D721Med (cell line): ENCODE data around the gene HIVEP1.

ENCODE experiments used
- DNase-seq: peaks from one replicate; pipeline ENCODE4 v3.0.0; 2011; ENCODE audit warnings: low spot score; ENCODE audit not compliant: insufficient read length
- FAIRE-seq: peaks from 2 replicates; lab custom pipeline; 2011; peaks lifted over from hg19 to GRCh38; lab: Jason Lieb, UNC
- CTCF ChIP-seq: IDR thresholded peaks from 2 replicates; pipeline ENCODE4 v1.5.1; 2012; ENCODE audit warnings: mild to moderate bottlenecking, control low read depth; ENCODE audit not compliant: insufficient read depth; ENCODE audit errors: missing control alignments

Gene HIVEP1

GRCh38 chr6:12069891-12070529, 57.9 kb downstream of the HIVEP1 start:
- FAIRE-seq = no peak
- no peak for TF ChIP-seq CTCF
- no peak for DNase-seq

GRCh38 chr6:12071064-12071615, 59.0 kb downstream of the HIVEP1 start:
- no peak for DNase-seq
- no peak for TF ChIP-seq CTCF
- no peak for FAIRE-seq

GRCh38 chr6:12075067-12075563, 63.0 kb downstream of the HIVEP1 start:
- peak; percentile 33 for TF ChIP-seq CTCF
- no peak for FAIRE-seq
- DNase-seq = no peak

- DNase-seq = no peak
- FAIRE-seq = no peak
- no peak for TF ChIP-seq CTCF
These were observed 65.1 kb downstream of the HIVEP1 start for GRCh38 chr6:12077021-12077710.

GRCh38 chr6:12078014-12078413, 65.9 kb downstream of the HIVEP1 start:
- TF ChIP-seq CTCF = no peak
- no peak for DNase-seq
- FAIRE-seq = no peak

- DNase-seq (no peak), FAIRE-seq (no peak)
- TF ChIP-seq CTCF = no peak
These were observed 69.7 kb downstream of the HIVEP1 start for GRCh38 chr6:12081771-12082170.
